Mesothelial cell of epicardium (in vitro differentiated cells): Measurements from ENCODE around the gene RNF207. TPM values are rescaled to one million over a fixed set of nuclear protein-coding genes. Genes with fewer than 3 reads are reported as not detected.
"Not testable (repeated sequence)": the region's sequence is repeated elsewhere in the genome, so short reads cannot be mapped to it uniquely, and the experiment has no call there.

Source experiments
- DNase-seq, 2 experiments: peaks; one replicate each; pipeline ENCODE4 v3.0.0; 2021; ENCODE audit warnings: low spot score in 2 of 2; ENCODE audit not compliant: unreplicated experiment in 2 of 2
- H3K27ac Mint-ChIP-seq: 2 replicates; pipeline ENCODE4 v1.8.0; 2021; ENCODE audit warnings: mixed read lengths
- H3K27me3 Mint-ChIP-seq: 2 replicates; pipeline ENCODE4 v1.8.0; 2021; ENCODE audit warnings: low read depth, mixed read lengths
- H3K36me3 Mint-ChIP-seq: 2 replicates; pipeline ENCODE4 v1.8.0; 2021; ENCODE audit warnings: mixed read lengths
- H3K4me1 Mint-ChIP-seq: 2 replicates; pipeline ENCODE4 v1.8.0; 2021; ENCODE audit warnings: mixed read lengths
- H3K4me3 Mint-ChIP-seq: 2 replicates; pipeline ENCODE4 v1.8.0; 2021; ENCODE audit warnings: mild to moderate bottlenecking, moderate library complexity, mixed read lengths
- H3K9me3 Mint-ChIP-seq: 2 replicates; pipeline ENCODE4 v1.8.0; 2021; ENCODE audit warnings: mixed read lengths
- total RNA-seq: library from RNA; stranded (reverse); gene quantifications from 3 replicates; pipeline ENCODE4 v1.2.1, GENCODE V29; 2021
- TF ChIP-seq, protein P1 (sequence below): fragments of 200-600 bp; sonication (generic); IDR thresholded peaks from one replicate; pipeline ENCODE4 v1.5.0; 2021; ENCODE audit warnings: antibody characterized with exemption; ENCODE audit not compliant: unreplicated experiment

RNF207 gene
- total RNA-seq, 1 donor from 2014 or later = 481 TPM

- DNase-seq = no peak
- H3K4me3 Mint-ChIP-seq = no peak overlapping the region
- no peak overlapping the region for H3K27ac Mint-ChIP-seq
- H3K27me3 Mint-ChIP-seq = no peaks in the 10 kb centered on the region
- H3K4me1 Mint-ChIP-seq = peaks cover 16% of the 10 kb centered on the region
- TF ChIP-seq, protein P1, sequence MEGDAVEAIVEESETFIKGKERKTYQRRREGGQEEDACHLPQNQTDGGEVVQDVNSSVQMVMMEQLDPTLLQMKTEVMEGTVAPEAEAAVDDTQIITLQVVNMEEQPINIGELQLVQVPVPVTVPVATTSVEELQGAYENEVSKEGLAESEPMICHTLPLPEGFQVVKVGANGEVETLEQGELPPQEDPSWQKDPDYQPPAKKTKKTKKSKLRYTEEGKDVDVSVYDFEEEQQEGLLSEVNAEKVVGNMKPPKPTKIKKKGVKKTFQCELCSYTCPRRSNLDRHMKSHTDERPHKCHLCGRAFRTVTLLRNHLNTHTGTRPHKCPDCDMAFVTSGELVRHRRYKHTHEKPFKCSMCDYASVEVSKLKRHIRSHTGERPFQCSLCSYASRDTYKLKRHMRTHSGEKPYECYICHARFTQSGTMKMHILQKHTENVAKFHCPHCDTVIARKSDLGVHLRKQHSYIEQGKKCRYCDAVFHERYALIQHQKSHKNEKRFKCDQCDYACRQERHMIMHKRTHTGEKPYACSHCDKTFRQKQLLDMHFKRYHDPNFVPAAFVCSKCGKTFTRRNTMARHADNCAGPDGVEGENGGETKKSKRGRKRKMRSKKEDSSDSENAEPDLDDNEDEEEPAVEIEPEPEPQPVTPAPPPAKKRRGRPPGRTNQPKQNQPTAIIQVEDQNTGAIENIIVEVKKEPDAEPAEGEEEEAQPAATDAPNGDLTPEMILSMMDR = no peak
- H3K9me3 Mint-ChIP-seq = no peaks in the 10 kb centered on the region
- H3K36me3 Mint-ChIP-seq = peaks cover 41% of the 10 kb centered on the region
Measured at GRCh38 chr1:6212193-6212959, 6.5 kb downstream of the RNF207 start.

- Mint-ChIP-seq H3K36me3 (peaks cover 37% of the 10 kb centered on the region), H3K27ac (no peak overlapping the region), H3K9me3 (no peaks in the 10 kb centered on the region), H3K27me3 (no peaks in the 10 kb centered on the region), H3K4me1 (peaks cover 10% of the 10 kb centered on the region), H3K4me3 (no peak overlapping the region)
- TF ChIP-seq, protein P1 = no peak
- DNase-seq = no peak
Measured at GRCh38 chr1:6218375-6219164, 12.7 kb downstream of the RNF207 start.

- not testable (repeated sequence) for H3K27me3 Mint-ChIP-seq, H3K9me3 Mint-ChIP-seq, H3K4me1 Mint-ChIP-seq, DNase-seq, H3K4me3 Mint-ChIP-seq, H3K27ac Mint-ChIP-seq
- peaks cover 39% of the 10 kb centered on the region for H3K36me3 Mint-ChIP-seq
Measured at GRCh38 chr1:6219641-6220040, 13.7 kb downstream of the RNF207 start.

GRCh38 chr1:6220236-6220635, 14.3 kb downstream of the RNF207 start:
- Mint-ChIP-seq H3K36me3 (peaks cover 39% of the 10 kb centered on the region), H3K27me3 (no peaks in the 10 kb centered on the region), H3K27ac (peak overlapping the region; percentile 80), H3K4me1 (peaks cover 10% of the 10 kb centered on the region), H3K9me3 (no peaks in the 10 kb centered on the region), H3K4me3 (no peak overlapping the region)
- DNase-seq = no peak
- TF ChIP-seq, protein P1 = no peak

DNA sequence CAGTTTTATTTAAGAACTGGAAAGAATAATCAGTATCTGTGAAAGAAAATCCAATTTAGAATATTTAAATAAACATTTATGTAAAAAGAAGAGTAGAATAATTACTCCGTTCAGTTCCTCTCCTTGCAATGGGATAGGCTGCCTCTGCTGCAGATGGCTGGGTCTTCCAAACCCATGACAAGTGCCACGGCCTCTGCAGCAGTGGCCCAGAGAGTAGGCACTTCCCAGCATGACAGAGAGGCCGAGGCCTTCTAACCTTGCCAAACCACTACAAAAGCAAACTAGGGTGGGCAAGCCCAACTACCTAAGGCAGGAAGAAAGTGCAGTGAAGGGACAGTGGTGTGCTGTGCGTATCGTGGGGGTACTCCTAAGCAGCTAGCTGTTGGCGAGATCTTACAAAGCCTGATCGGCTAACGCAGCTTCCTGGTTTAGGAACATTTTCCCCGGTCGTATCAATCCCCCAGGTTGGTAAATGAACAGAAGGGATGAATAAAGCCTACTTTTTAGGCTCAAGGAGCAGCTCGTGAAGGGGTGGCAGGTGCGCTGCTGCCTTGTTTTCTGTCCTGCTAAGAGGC, 15.4 kb downstream of the RNF207 start:
- DNase-seq = no peak
- TF ChIP-seq, protein P1 = no peak
- H3K27me3 Mint-ChIP-seq = no peaks in the 10 kb centered on the region
- H3K4me1 Mint-ChIP-seq = peaks cover 10% of the 10 kb centered on the region
- no peak overlapping the region for H3K4me3 Mint-ChIP-seq
- H3K27ac Mint-ChIP-seq = peak overlapping the region; percentile 51
- H3K36me3 Mint-ChIP-seq = peaks cover 38% of the 10 kb centered on the region
- H3K9me3 Mint-ChIP-seq = no peaks in the 10 kb centered on the region

- Mint-ChIP-seq H3K27ac (no peak overlapping the region), H3K27me3 (no peaks in the 10 kb centered on the region), H3K4me1 (peaks cover 10% of the 10 kb centered on the region), H3K9me3 (no peaks in the 10 kb centered on the region), H3K4me3 (no peak overlapping the region), H3K36me3 (peaks cover 37% of the 10 kb centered on the region)
- TF ChIP-seq, protein P1 = no peak
- DNase-seq = no peak
Measured at GRCh38 chr1:6222636-6223035, 16.7 kb downstream of the RNF207 start.
